Skeletal muscle cell (primary cell): ENCODE data around the gene PACC1.
"Not testable (repeated sequence)": the region's sequence is repeated elsewhere in the genome, so short reads cannot be mapped to it uniquely, and the experiment has no call there.

Source experiments
- DNase-seq: peaks from one replicate; pipeline ENCODE4 v3.0.0-alpha.2; 2010; ENCODE audit warnings: low read depth
- H3K4me3 ChIP-seq: 2 replicates; pipeline ENCODE4 v1.5.1; 2011; ENCODE audit warnings: low read depth, mild to moderate bottlenecking, control low read depth, low read length, moderate library complexity

The PACC1 gene

DNA sequence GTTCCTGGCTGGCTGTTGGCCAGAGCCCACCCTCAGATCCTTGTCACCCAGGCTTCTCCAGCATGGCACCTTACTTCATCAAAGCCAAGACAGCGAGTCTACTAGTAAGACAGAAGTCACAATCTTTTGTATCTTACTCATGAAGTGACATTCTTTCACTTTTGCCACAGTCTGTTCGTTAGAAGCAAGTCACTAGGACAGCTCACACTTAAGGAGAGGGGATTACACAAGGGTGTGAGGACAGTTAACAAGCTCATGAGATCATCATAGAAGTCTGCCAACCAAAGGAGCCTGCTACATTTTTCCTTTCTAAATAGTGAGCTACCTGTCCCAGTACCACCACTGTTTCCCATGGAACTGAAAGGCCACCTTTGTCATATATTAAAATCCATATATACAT is 61.5 kb downstream of the PACC1 start:
- no peak overlapping the region for H3K4me3 ChIP-seq
- DNase-seq = no peak

- H3K4me3 ChIP-seq = no peak overlapping the region
- no peak for DNase-seq
Observed at GRCh38 chr1:212351588-212352362, 62.9 kb downstream of the PACC1 start.

- H3K4me3 ChIP-seq = no peak overlapping the region
- no peak for DNase-seq
Observed at GRCh38 chr1:212346601-212347000, 68.1 kb downstream of the PACC1 start.

GRCh38 chr1:212344905-212345304 is 69.8 kb downstream of the PACC1 start:
- DNase-seq = no peak

DNA sequence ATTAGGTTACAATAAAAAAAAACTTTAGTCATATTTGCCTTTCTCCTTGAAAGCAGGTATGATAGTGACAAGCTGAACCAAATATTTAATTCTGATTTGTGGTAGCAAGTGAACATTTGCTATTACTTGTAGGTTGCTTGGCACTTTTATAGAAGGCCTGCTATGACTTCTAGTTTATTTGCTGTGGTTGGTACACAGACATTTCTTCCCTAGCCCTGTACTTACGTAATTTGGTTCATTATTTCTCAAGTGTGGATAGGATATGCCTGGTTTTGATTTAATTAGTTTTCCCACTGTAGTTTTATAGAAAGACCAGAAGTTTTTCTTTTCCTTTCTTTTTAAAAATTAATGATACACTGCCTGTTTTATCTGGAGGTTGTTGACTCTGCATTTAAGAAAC is 73.6 kb downstream of the PACC1 start:
- DNase-seq = no peak
- no peak overlapping the region for H3K4me3 ChIP-seq

More at GRCh38 chr1:212344905-212345304, 69.8 kb downstream of the PACC1 start:
- no peak overlapping the region for H3K4me3 ChIP-seq

GRCh38 chr1:212329105-212329504 is 85.6 kb downstream of the PACC1 start:
- DNase-seq = no peak
- H3K4me3 ChIP-seq = no peak overlapping the region

- no peak for DNase-seq
Observed at GRCh38 chr1:212328248-212328647, 86.4 kb downstream of the PACC1 start.

GRCh38 chr1:212326541-212326940 is 88.1 kb downstream of the PACC1 start:
- no peak for DNase-seq
- no peak overlapping the region for H3K4me3 ChIP-seq

More at GRCh38 chr1:212328248-212328647, 86.4 kb downstream of the PACC1 start:
- H3K4me3 ChIP-seq = no peak overlapping the region

- H3K4me3 ChIP-seq = no peak overlapping the region
- DNase-seq = no peak
Observed at GRCh38 chr1:212323066-212323465, 91.6 kb downstream of the PACC1 start.

GRCh38 chr1:212321031-212321430 is 93.7 kb downstream of the PACC1 start:
- not testable (repeated sequence) for DNase-seq

DNA sequence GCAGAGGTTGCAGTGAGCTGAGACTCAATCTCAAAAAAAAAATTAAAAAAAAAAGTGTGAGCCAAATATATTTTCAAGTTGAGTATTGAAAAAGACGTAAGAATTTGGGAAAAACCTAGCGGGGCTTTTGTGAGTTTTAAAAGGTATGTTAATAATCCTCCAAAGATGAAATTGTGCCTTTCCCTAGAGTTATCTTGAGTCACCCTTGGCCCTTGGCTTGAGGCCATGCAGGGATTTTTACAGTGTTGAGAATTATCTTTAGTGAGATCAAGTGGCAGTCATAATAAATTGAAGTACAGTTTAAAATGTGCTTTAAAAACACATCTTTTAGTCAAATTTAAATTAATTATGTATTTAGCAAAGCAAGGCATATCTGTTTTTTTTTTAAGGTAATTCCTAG is 96.8 kb downstream of the PACC1 start:
- no peak overlapping the region for H3K4me3 ChIP-seq
- no peak for DNase-seq

More at GRCh38 chr1:212321031-212321430, 93.7 kb downstream of the PACC1 start:
- not testable (repeated sequence) for H3K4me3 ChIP-seq

DNA sequence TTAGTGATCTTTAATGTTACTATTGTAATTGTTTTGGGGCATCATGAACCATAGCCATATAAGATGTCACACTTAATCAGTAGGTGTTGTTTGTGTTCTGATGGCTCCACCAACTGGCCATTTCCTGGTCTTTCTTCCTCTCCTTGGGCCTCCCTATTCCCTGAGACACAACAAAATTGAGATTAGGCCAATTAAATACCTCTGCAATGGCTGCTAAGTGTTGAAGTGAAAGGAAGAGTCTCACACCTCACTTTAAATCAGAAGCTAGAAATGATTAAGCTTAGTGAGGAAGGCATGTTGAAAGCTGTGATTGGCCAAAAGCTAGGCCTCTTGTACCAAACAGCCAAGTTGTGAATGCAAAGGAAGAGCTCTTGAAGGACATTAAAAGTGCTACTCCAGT is 98.8 kb downstream of the PACC1 start:
- no peak for DNase-seq
- H3K4me3 ChIP-seq = no peak overlapping the region

- no peak for DNase-seq
- no peak overlapping the region for H3K4me3 ChIP-seq
Observed at GRCh38 chr1:212315184-212315583, 99.5 kb downstream of the PACC1 start.
